Sigmoid colon (tissue), 7 donors: ENCODE results near the gene LARGE1. TPM values are rescaled to one million over a fixed set of nuclear protein-coding genes. Genes with fewer than 3 reads are reported as not detected.

Experiments
- DNase-seq: peaks from one replicate; pipeline ENCODE4 v3.0.0-alpha.2; 2019
- H3K27ac ChIP-seq, 4 donors: fragments of 200-600 bp; sonication (generic); one replicate each; pipeline ENCODE4 v1.5.1; 2016 to 2019; ENCODE audit warnings: mild to moderate bottlenecking in 1 of 4
- H3K27me3 ChIP-seq, 3 donors: fragments of 200-600 bp; sonication (generic); one replicate each; pipeline ENCODE4 v1.5.1; 2019; ENCODE audit warnings: mild to moderate bottlenecking in 1 of 3
- H3K36me3 ChIP-seq, 4 donors: fragments of 200-600 bp; sonication (generic); one replicate each; pipeline ENCODE4 v1.5.1; 2016 to 2019
- H3K4me1 ChIP-seq, 4 donors: fragments of 200-600 bp; sonication (generic); one replicate each; pipeline ENCODE4 v1.5.1; 2017 to 2019
- H3K4me3 ChIP-seq, 4 donors: fragments of 200-600 bp; sonication (generic); one replicate each; pipeline ENCODE4 v1.5.1; 2017 to 2019; ENCODE audit warnings: mild to moderate bottlenecking in 2 of 4, moderate library complexity in 1 of 4
- H3K9me3 ChIP-seq, 4 donors: fragments of 200-600 bp in 3 of 4; sonication (generic) in 3 of 4; one replicate each; pipeline versions ENCODE4 v1.5.1 to v1.6.1; 2013 to 2019
- EP300 ChIP-seq, 4 donors: sonication (generic); formaldehyde crosslinking; IDR thresholded peaks; one replicate each; pipeline ENCODE4 v1.6.1; 2017; ENCODE audit warnings: antibody characterized with exemption in 4 of 4
- POLR2A ChIP-seq, 2 donors: fragments of 450-650 bp; IDR thresholded peaks; one replicate each; pipeline ENCODE4 v1.6.1; 2016; ENCODE audit warnings: antibody characterized with exemption in 2 of 2, mild to moderate bottlenecking in 2 of 2, moderate library complexity in 2 of 2
- POLR2AphosphoS5 ChIP-seq, 4 donors: sonication (generic); formaldehyde crosslinking; IDR thresholded peaks; one replicate each; pipeline ENCODE4 v1.6.1; 2017; ENCODE audit warnings: antibody characterized with exemption in 4 of 4
- WGBS, 2 donors: extraction: QIAGEN DNeasy Blood & Tissue Kit; methylation state at CpG; one replicate each; pipeline ENCODE4 v1.1.7; 2013; 5-methylcytosine and 5-hydroxymethylcytosine counted together
- intact Hi-C: fragments of 100-400 bp; cut with DNase I; formaldehyde crosslinking; loops from one replicate; pipeline ENCODE4 v1.15.1; 2023
- polyA plus RNA-seq, 3 donors: library from polyadenylated mRNA; stranded (reverse); fragments of 200-250 nt; gene quantifications; one replicate each; pipeline ENCODE4 v1.2.3, GENCODE V29; 2013
- total RNA-seq, 4 donors: library from RNA; depleted of rRNA; stranded (reverse); fragments of >200 nt; gene quantifications; one replicate each; pipeline ENCODE4 v1.1.0, GENCODE V29; 2016
- TF ChIP-seq, protein P1 (sequence below), 4 experiments: fragments of 450-650 bp in 3 of 4; fragments of 200-600 bp in 1 of 4; IDR thresholded peaks; one replicate each; pipeline ENCODE4 v1.5.1; 2016 to 2019; ENCODE audit warnings: antibody characterized with exemption in 4 of 4, mild to moderate bottlenecking in 3 of 4, moderate library complexity in 2 of 4
- donor health status: healthy with polysubstance abuse.
- donor health status: Bipolar disorder and iron deficiency.
- donor health status: healthy.

LARGE1 gene
- total and polyA plus RNA-seq, 7 donors: 5.8 to 74.4 (median 38.0) TPM

DNA sequence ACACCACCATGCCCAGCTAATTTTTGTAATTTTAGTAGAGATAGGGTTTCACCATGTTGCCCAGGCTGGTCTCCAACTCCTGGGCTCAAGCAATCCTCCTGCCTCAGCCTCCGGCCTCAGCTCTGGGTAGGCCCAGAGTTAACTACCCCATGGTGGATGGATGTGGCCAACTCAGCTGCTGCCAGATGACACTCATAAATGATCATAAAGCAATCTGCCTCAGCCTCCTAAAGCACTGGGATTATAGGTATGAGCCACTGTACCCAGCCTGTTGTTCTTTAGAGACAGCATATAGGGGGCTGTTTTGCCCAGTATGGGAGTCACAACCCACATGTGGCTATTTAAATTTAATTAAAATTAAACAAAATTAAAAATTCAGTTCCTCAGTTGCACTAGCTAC is 54.3 kb downstream of the LARGE1 start:
- no peak overlapping the region for H3K4me3 ChIP-seq
- H3K4me1 ChIP-seq: peaks cover 0 to 75% (median 58%) of the 10 kb centered on the region in 4 donors
- intact Hi-C loops: no loop called here
- no peak for DNase-seq
- no peaks in the 10 kb centered on the region for H3K27me3 ChIP-seq
- H3K27ac ChIP-seq: peak overlapping the region in 3 of 4 donors; percentile 41 to 84 (median 77)
- 30 to 87% methylated on average over 1 of the region's 1 CpG for WGBS, 2 donors
- TF ChIP-seq EP300 (IDR thresholded peaks at IDR 0.05) (no peak), POLR2A (IDR thresholded peaks at IDR 0.05) (no peak), POLR2AphosphoS5 (IDR thresholded peaks at IDR 0.05) (no peak)
- TF ChIP-seq, protein P1, sequence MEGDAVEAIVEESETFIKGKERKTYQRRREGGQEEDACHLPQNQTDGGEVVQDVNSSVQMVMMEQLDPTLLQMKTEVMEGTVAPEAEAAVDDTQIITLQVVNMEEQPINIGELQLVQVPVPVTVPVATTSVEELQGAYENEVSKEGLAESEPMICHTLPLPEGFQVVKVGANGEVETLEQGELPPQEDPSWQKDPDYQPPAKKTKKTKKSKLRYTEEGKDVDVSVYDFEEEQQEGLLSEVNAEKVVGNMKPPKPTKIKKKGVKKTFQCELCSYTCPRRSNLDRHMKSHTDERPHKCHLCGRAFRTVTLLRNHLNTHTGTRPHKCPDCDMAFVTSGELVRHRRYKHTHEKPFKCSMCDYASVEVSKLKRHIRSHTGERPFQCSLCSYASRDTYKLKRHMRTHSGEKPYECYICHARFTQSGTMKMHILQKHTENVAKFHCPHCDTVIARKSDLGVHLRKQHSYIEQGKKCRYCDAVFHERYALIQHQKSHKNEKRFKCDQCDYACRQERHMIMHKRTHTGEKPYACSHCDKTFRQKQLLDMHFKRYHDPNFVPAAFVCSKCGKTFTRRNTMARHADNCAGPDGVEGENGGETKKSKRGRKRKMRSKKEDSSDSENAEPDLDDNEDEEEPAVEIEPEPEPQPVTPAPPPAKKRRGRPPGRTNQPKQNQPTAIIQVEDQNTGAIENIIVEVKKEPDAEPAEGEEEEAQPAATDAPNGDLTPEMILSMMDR (IDR thresholded peaks at IDR 0.05): no peak
- H3K36me3 ChIP-seq: no peaks in the 10 kb centered on the region
- no peaks in the 10 kb centered on the region for H3K9me3 ChIP-seq

- no peak for DNase-seq
- Histone ChIP-seq H3K36me3 (no peaks in the 10 kb centered on the region), H3K4me1 (peaks cover 0 to 73% (median 61%) of the 10 kb centered on the region in 4 donors), H3K4me3 (no peak overlapping the region), H3K9me3 (no peaks in the 10 kb centered on the region), H3K27ac (peak overlapping the region; percentile 22 to 84 (median 62)), H3K27me3 (no peaks in the 10 kb centered on the region)
- intact Hi-C loops: no loop called here
- TF ChIP-seq, protein P1 (IDR thresholded peaks at IDR 0.05): no peak
- TF ChIP-seq POLR2AphosphoS5 (IDR thresholded peaks at IDR 0.05): no peak
- 79 to 82% methylated on average over 5 of the region's 5 CpGs for WGBS, 2 donors
Observed at GRCh38 chr22:33865248-33865647, 55.0 kb downstream of the LARGE1 start.

- Histone ChIP-seq H3K9me3 (no peaks in the 10 kb centered on the region), H3K36me3 (no peaks in the 10 kb centered on the region), H3K27ac (peak overlapping the region; percentile 22 to 84 (median 62)), H3K4me3 (no peak overlapping the region), H3K27me3 (no peaks in the 10 kb centered on the region), H3K4me1 (peaks cover 0 to 68% (median 59%) of the 10 kb centered on the region in 4 donors)
- intact Hi-C loops: loop anchor here (5.0 kb wide), 1 partner anchor 43 kb away; no protein-coding TSS in a partner anchor
- TF ChIP-seq, protein P1 (IDR thresholded peaks at IDR 0.05): no peak
- TF ChIP-seq POLR2AphosphoS5 (IDR thresholded peaks at IDR 0.05): no peak
- TF ChIP-seq EP300 (IDR thresholded peaks at IDR 0.05): no peak
- whole genome bisulfite sequencing, 2 donors: 75 to 82% methylated on average over 7 of the region's 7 CpGs
- DNase-seq: no peak
Observed at GRCh38 chr22:33864723-33865130, 55.5 kb downstream of the LARGE1 start.

- intact Hi-C loops: loop anchor here (5.0 kb wide), 1 partner anchor 46 kb away; no protein-coding TSS in a partner anchor
Observed at GRCh38 chr22:33861216-33861875, 58.9 kb downstream of the LARGE1 start.

More at GRCh38 chr22:33861216-33861875, 58.9 kb downstream of the LARGE1 start:
- peaks cover 0 to 37% (median 27%) of the 10 kb centered on the region in 4 donors for H3K4me1 ChIP-seq
- no peak overlapping the region for H3K27ac ChIP-seq
- H3K27me3 ChIP-seq: no peaks in the 10 kb centered on the region
- DNase-seq: no peak
- H3K9me3 ChIP-seq: no peaks in the 10 kb centered on the region
- WGBS, 2 donors: 91 to 92% methylated on average over 12 of the region's 12 CpGs
- no peak for TF ChIP-seq POLR2A (IDR thresholded peaks at IDR 0.05)
- TF ChIP-seq EP300 (IDR thresholded peaks at IDR 0.05): no peak
- TF ChIP-seq, protein P1 (IDR thresholded peaks at IDR 0.05): no peak
- no peak for TF ChIP-seq POLR2AphosphoS5 (IDR thresholded peaks at IDR 0.05)
- no peak overlapping the region for H3K4me3 ChIP-seq
- no peaks in the 10 kb centered on the region for H3K36me3 ChIP-seq
